DND-41 (cell line): ENCODE results near the gene NXPE4.

Experiments
- EZH2 ChIP-seq: IDR thresholded peaks from 3 replicates; pipeline ENCODE4 v1.6.1; 2012; ENCODE audit warnings: borderline replicate concordance, low read depth, mild to moderate bottlenecking, moderate library complexity, low read length, inconsistent platforms; ENCODE audit not compliant: severe bottlenecking
- TF ChIP-seq, protein P1 (sequence below): IDR thresholded peaks from 2 replicates; pipeline ENCODE4 v1.5.1; 2012; ENCODE audit warnings: borderline replicate concordance, low read length, moderate library complexity, mild to moderate bottlenecking; ENCODE audit not compliant: poor library complexity, severe bottlenecking; ENCODE audit errors: extremely low read depth

DNA sequence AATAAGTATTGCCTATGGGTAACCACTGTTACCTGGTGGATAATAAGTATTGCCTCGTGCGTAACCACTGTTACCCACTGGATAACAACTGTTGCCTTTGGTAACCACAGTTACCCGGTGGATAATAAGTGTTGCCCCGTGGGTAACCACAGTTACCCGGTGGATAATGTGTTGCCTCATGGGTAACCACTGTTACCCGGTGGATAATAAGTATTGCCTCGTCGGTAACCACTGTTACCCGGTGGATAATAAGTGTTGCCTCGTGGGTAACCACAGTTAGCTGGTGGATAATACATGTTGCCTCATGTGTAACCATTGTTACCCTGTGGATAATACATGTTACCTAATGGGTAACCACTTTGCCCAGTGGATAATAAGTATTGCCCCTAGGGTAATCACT is 9.8 kb upstream of the NXPE4 start:
- TF ChIP-seq, protein P1, sequence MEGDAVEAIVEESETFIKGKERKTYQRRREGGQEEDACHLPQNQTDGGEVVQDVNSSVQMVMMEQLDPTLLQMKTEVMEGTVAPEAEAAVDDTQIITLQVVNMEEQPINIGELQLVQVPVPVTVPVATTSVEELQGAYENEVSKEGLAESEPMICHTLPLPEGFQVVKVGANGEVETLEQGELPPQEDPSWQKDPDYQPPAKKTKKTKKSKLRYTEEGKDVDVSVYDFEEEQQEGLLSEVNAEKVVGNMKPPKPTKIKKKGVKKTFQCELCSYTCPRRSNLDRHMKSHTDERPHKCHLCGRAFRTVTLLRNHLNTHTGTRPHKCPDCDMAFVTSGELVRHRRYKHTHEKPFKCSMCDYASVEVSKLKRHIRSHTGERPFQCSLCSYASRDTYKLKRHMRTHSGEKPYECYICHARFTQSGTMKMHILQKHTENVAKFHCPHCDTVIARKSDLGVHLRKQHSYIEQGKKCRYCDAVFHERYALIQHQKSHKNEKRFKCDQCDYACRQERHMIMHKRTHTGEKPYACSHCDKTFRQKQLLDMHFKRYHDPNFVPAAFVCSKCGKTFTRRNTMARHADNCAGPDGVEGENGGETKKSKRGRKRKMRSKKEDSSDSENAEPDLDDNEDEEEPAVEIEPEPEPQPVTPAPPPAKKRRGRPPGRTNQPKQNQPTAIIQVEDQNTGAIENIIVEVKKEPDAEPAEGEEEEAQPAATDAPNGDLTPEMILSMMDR: no peak
- no peak for TF ChIP-seq EZH2
